Neural progenitor cell (in vitro differentiated cells): ENCODE data around the gene KANSL2.

Experiments
- EZH2 ChIP-seq: fragments of 200-600 bp; sonication (generic); IDR thresholded peaks from 2 replicates; pipeline ENCODE4 v1.6.1; 2017; ENCODE audit warnings: antibody characterized with exemption, mild to moderate bottlenecking, moderate library complexity
- TF ChIP-seq, protein P1 (sequence below): fragments of 200-600 bp; sonication (generic); IDR thresholded peaks from 2 replicates; pipeline ENCODE4 v1.5.1; 2017; ENCODE audit warnings: antibody characterized with exemption, mild to moderate bottlenecking

DNA sequence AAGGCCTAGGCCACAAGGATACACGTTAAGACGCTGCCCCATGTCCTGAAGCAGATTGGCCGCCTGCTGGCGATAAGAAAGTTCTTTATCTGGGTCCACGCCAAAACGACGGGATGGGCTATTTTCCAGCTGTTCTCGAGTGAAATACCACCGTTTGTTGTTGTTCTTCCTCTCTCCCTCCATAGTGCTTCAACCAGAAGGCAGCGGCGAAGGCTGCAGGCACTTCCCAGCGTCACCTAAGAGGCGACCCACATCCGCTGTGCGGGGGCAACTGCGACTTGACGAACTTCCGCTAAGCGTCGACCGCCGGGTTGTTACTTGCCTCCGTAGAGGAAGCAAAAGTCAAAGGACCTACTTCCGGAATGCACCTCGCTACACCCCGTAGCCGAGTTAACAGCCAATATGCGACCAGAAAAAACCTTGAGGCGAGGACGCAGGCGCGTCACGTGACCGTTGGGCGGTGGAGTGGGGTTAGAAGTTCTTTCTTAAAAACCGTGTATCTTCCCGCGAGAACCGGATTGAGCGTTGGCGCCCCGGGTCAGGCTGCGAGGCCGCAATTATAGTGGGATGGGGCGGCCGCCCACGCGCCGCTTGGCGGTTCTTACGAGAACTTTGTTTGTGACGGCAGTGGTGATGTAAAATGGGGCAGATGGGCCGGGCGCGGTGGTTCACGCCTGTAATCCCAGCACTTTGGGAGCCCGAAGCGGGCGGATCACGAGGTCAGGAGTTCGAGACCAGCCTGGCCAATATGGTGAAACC, 34.6 kb upstream of the KANSL2 start, which contains the start of gene CCNT1:
- TF ChIP-seq, protein P1, sequence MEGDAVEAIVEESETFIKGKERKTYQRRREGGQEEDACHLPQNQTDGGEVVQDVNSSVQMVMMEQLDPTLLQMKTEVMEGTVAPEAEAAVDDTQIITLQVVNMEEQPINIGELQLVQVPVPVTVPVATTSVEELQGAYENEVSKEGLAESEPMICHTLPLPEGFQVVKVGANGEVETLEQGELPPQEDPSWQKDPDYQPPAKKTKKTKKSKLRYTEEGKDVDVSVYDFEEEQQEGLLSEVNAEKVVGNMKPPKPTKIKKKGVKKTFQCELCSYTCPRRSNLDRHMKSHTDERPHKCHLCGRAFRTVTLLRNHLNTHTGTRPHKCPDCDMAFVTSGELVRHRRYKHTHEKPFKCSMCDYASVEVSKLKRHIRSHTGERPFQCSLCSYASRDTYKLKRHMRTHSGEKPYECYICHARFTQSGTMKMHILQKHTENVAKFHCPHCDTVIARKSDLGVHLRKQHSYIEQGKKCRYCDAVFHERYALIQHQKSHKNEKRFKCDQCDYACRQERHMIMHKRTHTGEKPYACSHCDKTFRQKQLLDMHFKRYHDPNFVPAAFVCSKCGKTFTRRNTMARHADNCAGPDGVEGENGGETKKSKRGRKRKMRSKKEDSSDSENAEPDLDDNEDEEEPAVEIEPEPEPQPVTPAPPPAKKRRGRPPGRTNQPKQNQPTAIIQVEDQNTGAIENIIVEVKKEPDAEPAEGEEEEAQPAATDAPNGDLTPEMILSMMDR: peak; percentile 41
- TF ChIP-seq EZH2: no peak
